Activated T-cell treated with anti-CD3 and anti-CD28 coated beads, Interleukin-2, amount 50 U/mL, for 4 hours (primary cell): ENCODE measurements around the gene USP6NL. TPM values are rescaled to one million over a fixed set of nuclear protein-coding genes. Genes with fewer than 3 reads are reported as not detected.

Experiments
- ATAC-seq, 2 donors: fragments of 200-7000 bp; cut with Tn5 transposase; one replicate each; pipeline ENCODE4 v1.10.0; 2021
- DNase-seq: peaks from one replicate; pipeline ENCODE4 v3.0.0-alpha.2; 2020
- H3K27me3 Mint-ChIP-seq: one replicate; pipeline ENCODE4 v1.8.0; 2021; ENCODE audit warnings: low read depth, mixed read lengths
- H3K36me3 Mint-ChIP-seq: one replicate; pipeline ENCODE4 v1.8.0; 2022; ENCODE audit warnings: mixed read lengths; ENCODE audit not compliant: insufficient read depth
- H3K4me1 Mint-ChIP-seq: one replicate; pipeline ENCODE4 v1.8.0; 2021; ENCODE audit warnings: low read depth, mixed read lengths
- H3K4me3 Mint-ChIP-seq: one replicate; pipeline ENCODE4 v1.8.0; 2021; ENCODE audit warnings: mild to moderate bottlenecking, moderate library complexity, mixed read lengths
- H3K9me3 Mint-ChIP-seq: one replicate; pipeline ENCODE4 v1.8.0; 2021; ENCODE audit warnings: mixed read lengths
- total RNA-seq, 3 donors: library from RNA; stranded (reverse); gene quantifications; one replicate each; pipeline ENCODE4 v1.2.1, GENCODE V29; 2021

Gene USP6NL
- total RNA-seq, 3 donors from 2014 or later = 4.7 to 5.3 (median 4.7) TPM

DNA sequence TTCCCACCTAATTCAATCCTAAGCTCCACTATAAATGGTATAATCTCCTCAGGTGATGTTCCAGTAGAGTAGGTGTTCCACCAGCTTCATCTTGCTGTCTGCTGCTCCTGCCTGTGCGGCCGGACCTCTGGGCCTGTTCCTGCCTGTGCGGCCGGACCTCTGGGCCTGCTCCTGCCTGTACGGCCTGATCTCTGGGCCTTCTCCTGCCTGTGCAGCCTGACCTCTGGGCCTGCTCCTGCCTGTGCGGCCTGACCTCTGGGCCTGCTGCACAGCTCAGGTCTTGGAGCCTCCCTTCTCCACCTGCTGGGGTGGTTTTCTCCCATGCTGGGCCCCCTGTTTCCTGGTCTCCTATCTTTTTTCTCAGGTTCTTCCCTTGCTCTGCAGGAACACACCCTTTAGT, 117.8 kb downstream of the USP6NL start:
- Mint-ChIP-seq H3K4me1 (no peaks in the 10 kb centered on the region), H3K27me3 (no peaks in the 10 kb centered on the region)
- no peak for ATAC-seq

DNA sequence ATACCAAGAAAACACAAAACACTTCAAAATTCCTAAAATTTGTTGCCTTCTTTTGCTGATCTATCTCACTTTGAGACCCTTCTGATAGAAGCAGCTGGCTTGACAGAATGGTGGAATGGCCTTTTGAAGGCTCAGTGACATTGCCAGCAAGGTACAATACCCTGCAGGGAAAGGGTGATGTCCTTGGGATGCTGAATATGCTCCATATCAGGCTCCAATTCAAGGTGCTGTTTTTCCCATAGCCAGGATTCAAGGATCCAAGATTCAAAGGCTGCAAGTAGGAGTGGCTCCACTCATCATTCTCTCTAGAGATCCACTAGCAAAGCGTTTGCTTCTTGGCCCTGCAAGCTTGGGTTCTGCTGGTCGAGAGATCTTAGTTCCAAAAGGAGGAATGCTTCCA, 120.4 kb downstream of the USP6NL start:
- Mint-ChIP-seq H3K4me3 (no peak overlapping the region), H3K9me3 (no peaks in the 10 kb centered on the region), H3K4me1 (no peaks in the 10 kb centered on the region), H3K36me3 (peaks cover 8% of the 10 kb centered on the region), H3K27me3 (no peaks in the 10 kb centered on the region)
- ATAC-seq = no peak
- DNase-seq = no peak

More for the DNA sequence above, 117.8 kb downstream of the USP6NL start:
- DNase-seq = no peak
- Mint-ChIP-seq H3K9me3 (no peaks in the 10 kb centered on the region), H3K4me3 (no peak overlapping the region), H3K36me3 (peaks cover 10% of the 10 kb centered on the region)

DNA sequence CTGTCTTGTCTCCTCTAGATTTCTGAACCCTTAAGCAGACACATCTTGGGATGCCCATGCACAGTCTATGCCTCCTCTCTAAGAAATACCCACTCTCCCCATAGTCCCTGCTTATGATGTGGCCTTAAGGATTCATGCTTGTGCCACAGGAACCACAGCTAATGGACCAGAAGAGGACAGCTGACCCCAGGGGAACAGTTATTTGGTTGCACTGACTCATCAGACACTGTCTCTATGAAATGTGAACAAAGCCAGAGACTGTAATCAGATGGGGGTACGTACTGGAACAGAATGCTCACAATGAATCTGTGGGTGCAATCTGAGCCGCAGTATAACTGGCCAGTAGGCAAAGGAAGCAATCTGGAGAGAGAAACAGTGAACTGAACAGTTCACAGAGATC, 121.9 kb downstream of the USP6NL start:
- Mint-ChIP-seq H3K9me3 (no peaks in the 10 kb centered on the region), H3K4me3 (no peak overlapping the region), H3K27me3 (no peaks in the 10 kb centered on the region), H3K4me1 (no peaks in the 10 kb centered on the region), H3K36me3 (peaks cover 4% of the 10 kb centered on the region)
- ATAC-seq (no peak), DNase-seq (no peak)

DNA sequence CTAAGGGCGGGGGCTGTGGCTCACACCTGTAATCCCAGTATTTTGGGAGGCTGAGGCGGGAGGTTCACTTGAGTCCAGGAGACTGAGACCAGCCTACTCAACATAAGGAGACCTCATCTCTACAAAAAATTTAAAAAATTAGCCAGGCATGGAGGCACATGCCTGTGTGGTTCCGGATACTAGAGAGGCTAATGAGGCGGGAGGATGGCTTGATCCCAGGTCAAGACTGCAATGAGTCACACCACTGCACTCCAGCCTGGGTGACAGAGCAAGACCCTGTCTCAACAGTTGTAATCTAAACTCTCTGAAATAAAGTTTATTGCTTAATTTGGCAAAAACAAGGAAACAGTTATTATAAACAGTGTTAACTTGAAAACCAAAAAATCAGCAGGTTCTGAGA, 123.3 kb downstream of the USP6NL start:
- ATAC-seq = no peak
- Mint-ChIP-seq H3K4me1 (no peaks in the 10 kb centered on the region), H3K36me3 (peaks cover 5% of the 10 kb centered on the region), H3K9me3 (no peaks in the 10 kb centered on the region), H3K4me3 (no peak overlapping the region), H3K27me3 (no peaks in the 10 kb centered on the region)
- DNase-seq = no peak

DNA sequence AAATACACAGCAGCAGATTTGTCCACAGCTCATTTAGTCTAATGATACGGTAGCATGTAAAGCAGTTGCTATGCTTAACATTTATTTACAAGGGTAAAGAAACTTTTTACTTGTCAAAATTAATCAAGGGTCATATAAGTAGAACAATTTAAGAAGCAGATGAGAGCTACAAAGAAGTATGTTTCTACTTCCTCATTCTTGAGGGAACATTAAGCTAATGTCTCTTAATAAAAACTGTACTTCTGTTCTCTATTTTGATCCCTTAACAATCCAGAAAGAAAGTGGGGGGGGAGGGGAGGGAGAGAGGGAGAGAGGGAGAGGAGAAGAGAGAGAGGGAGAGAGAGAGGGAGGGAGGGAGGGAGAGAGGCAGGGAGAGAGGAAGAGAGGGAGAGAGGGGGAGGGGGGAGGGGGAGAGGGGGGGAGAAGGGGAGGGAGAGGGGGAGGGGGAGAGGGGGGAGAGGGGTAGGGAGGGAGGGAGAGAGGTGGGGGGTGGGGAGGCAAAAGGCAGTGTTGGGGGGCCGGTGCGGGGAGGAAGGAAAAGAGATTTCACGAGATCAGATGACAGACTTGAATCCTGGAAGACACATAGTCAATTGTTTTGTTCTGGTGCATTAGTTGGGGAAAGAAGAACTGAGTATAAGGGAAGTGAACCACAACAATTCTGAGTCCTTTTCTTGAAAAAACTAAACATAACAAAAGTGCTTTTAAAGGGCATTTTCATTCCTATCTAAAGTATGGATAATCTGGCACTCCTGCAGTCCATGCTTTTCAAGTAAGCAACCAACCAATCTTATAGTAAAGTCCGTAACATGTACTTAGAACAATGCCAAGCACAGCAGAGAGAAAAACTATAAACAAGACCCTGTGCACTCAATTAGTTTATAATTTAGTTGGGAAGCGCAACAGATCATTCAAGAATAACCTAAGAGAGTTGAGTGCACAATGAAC, 128.0 kb downstream of the USP6NL start:
- H3K9me3 Mint-ChIP-seq = no peaks in the 10 kb centered on the region

DNA sequence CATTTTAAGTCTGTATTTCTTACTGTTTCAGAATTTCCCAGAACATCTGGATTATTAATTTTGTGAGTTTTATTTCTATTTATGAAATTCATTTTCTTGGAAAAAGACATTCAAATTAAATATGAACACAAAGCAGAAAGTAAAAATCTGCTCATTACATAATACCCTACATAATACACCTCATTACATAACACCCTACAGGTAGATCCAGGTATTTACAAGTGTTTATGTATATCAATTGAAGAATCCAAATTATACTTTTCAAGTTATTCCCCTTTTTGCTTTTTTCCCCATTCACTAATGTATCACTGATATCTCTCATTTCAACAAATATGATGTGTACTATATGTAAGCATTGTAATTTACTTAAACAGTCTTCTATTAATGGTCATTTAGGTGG, 129.1 kb downstream of the USP6NL start:
- Mint-ChIP-seq H3K9me3 (no peaks in the 10 kb centered on the region), H3K36me3 (peaks cover 9% of the 10 kb centered on the region), H3K4me1 (peaks cover 8% of the 10 kb centered on the region), H3K4me3 (no peak overlapping the region), H3K27me3 (no peaks in the 10 kb centered on the region)
- no peak for DNase-seq
- no peak for ATAC-seq

More for the DNA sequence above, 128.0 kb downstream of the USP6NL start:
- peaks cover 9% of the 10 kb centered on the region for H3K36me3 Mint-ChIP-seq
- peaks cover 8% of the 10 kb centered on the region for H3K4me1 Mint-ChIP-seq
- no peaks in the 10 kb centered on the region for H3K27me3 Mint-ChIP-seq
- H3K4me3 Mint-ChIP-seq = no peak overlapping the region
- ATAC-seq (no peak), DNase-seq (no peak)

DNA sequence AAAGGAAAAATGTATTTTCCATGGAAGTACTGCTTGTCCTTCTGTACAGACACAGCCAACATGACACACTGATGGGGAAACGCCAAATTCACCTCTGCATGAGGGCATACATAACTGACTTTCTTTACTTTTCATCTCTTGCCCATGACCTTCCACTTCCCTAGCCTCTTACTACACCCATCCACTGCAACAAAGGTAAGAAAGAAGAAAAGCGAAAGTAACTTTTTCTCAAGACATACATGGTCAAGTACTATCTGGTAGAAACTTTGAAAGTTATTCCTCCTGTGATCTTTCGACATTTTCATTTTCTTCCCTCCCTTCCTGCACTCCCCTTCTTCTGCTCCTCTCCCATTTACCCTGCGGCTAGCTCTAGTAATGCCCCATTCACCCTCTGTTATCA, 130.8 kb downstream of the USP6NL start:
- Mint-ChIP-seq H3K36me3 (peaks cover 11% of the 10 kb centered on the region), H3K4me3 (no peak overlapping the region), H3K9me3 (no peaks in the 10 kb centered on the region), H3K27me3 (no peaks in the 10 kb centered on the region), H3K4me1 (peaks cover 8% of the 10 kb centered on the region)
- no peak for DNase-seq
- ATAC-seq = no peak

DNA sequence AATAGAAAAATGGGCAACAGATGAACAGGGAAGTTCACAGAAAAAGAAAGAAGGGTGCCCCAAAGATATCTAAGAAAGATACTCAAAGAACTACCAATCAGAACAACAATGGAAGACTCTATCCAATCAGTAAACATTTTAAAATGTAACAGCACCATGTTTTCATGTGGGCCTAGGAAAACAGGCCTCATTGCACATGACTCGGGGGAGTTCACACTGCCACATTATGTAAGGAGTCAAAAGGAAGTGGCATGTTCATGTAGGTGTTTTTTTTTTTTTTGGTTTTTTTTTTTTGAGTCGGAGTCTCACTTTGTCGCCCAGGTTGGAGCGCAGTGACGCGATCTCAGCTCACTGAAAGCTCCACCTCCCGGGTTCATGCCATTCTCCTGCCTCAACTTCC, 132.2 kb downstream of the USP6NL start:
- Mint-ChIP-seq H3K27me3 (no peaks in the 10 kb centered on the region), H3K4me3 (no peak overlapping the region), H3K4me1 (peaks cover 8% of the 10 kb centered on the region), H3K9me3 (no peaks in the 10 kb centered on the region), H3K36me3 (peaks cover 8% of the 10 kb centered on the region)
- DNase-seq (no peak), ATAC-seq (no peak)

DNA sequence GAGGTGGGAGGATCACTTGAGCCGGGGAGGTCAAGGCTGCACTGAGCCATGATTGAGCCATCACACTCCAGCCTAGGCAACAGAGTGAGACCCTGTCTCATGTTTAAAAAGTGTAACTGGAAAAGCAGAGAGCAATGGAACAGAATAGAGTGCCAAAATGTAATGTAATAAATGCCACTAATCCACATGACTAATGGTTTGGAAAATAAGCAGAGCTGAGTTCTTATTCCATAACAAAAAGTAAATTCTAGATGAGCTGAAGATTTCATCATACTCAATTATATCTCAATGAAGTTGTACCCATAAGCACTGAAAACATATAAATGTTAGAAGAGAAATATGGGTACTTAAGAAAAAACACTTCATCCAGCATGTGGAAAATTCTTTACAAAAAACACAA, 132.6 kb downstream of the USP6NL start:
- no peaks in the 10 kb centered on the region for H3K9me3 Mint-ChIP-seq
- DNase-seq (no peak), ATAC-seq (no peak)
- H3K4me3 Mint-ChIP-seq = no peak overlapping the region
- H3K36me3 Mint-ChIP-seq = peaks cover 8% of the 10 kb centered on the region
- H3K4me1 Mint-ChIP-seq = peaks cover 8% of the 10 kb centered on the region
- H3K27me3 Mint-ChIP-seq = no peaks in the 10 kb centered on the region

DNA sequence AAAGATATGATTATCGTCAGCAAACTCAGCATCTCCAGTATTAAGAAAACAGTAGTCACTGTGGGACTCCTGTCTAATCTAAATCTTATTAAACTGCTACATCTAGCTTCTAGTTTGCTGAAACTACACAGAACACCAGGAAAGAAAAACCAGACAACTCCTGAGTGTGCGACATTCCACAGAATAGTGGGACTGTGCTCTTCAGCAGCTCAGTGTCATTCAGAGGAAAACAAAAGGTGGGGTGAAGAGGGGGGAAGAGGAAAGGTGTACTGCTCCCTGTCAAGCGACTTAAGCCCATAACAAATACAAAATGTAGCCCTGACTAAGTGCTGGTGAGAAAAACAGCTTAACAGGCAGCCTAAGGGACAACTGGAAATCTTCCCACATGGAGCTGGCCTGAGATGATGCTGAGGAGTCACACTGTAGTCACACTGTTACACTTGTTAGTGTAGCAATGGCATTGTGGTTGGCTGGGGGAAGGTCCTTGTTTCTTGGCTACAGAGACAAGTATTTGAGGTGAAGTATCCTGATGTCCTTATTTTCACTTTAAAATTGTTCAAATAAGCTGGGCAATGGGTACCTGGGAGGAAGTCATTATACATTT, 135.5 kb downstream of the USP6NL start:
- H3K36me3 Mint-ChIP-seq = peaks cover 6% of the 10 kb centered on the region
- no peak for DNase-seq
- ATAC-seq = no peak
- no peaks in the 10 kb centered on the region for H3K27me3 Mint-ChIP-seq
- H3K4me3 Mint-ChIP-seq = no peak overlapping the region
- no peaks in the 10 kb centered on the region for H3K9me3 Mint-ChIP-seq
- H3K4me1 Mint-ChIP-seq = peaks cover 10% of the 10 kb centered on the region

DNA sequence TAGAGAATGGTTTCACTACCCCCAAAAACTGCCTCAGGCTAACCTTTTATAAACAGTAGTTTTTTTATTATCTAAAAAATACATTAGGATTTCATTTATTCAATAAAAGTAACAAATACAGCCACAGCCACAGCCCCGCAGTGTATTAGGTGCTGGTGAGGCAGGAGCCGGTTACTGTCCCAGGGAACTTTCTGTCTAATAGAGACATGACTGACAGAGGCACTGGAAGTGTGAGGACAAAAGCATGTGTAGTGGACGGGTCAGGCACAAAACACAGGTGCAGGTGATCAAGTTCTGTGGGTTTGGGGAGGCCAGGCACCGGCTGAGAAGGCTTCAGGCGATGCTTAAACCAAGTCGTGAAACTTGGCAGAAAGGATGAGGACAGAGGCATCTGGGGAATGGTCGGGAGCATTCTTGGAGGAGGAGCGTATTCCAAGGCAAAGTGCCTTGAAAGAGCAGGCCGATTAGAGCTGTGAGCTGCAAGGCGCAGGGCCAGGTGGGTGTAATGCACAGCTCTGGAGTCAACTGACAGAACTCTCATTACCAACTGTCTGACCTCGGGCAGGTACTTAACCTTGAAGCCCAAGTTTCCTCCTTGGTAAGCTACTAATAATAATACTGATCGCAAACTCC, 138.2 kb downstream of the USP6NL start:
- no peak for DNase-seq
- peaks cover 2% of the 10 kb centered on the region for H3K4me1 Mint-ChIP-seq

DNA sequence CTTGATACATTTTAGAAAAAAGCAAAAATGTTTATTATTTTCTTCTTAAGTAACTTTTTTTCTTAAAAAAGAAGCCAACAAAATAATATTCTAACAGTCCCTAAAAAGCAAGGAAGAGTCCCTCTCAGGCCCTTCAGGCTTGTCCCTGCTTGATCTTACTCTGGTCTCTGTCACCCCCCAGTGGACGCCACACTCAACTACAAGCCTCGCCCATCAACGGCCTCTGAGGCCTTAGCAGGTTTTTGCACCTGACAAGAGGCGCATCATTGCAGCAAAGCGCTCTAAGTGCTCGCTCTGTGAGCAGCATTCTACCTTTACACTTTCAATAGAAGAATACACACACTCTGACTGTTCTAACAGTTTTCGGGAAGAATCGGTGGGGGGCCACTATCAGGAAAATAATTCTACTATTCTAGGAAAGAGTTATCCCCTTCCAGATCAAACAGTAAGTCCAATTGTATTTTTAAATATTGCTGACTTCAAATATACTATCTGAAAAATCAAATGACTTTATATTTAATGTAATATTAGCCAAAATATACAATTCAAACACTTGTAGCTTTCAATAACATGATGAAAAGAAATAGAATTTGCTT, 139.2 kb downstream of the USP6NL start:
- DNase-seq (peak; percentile 68), ATAC-seq (peak; percentile 77 to 86)
- H3K4me3 Mint-ChIP-seq = no peak overlapping the region
- H3K9me3 Mint-ChIP-seq = no peaks in the 10 kb centered on the region
- H3K36me3 Mint-ChIP-seq = peaks cover 4% of the 10 kb centered on the region
- no peaks in the 10 kb centered on the region for H3K27me3 Mint-ChIP-seq
- peaks cover 2% of the 10 kb centered on the region for H3K4me1 Mint-ChIP-seq

More for the DNA sequence above, 138.2 kb downstream of the USP6NL start:
- Mint-ChIP-seq H3K4me3 (no peak overlapping the region), H3K27me3 (no peaks in the 10 kb centered on the region), H3K36me3 (peaks cover 4% of the 10 kb centered on the region), H3K9me3 (no peaks in the 10 kb centered on the region)
- no peak for ATAC-seq

DNA sequence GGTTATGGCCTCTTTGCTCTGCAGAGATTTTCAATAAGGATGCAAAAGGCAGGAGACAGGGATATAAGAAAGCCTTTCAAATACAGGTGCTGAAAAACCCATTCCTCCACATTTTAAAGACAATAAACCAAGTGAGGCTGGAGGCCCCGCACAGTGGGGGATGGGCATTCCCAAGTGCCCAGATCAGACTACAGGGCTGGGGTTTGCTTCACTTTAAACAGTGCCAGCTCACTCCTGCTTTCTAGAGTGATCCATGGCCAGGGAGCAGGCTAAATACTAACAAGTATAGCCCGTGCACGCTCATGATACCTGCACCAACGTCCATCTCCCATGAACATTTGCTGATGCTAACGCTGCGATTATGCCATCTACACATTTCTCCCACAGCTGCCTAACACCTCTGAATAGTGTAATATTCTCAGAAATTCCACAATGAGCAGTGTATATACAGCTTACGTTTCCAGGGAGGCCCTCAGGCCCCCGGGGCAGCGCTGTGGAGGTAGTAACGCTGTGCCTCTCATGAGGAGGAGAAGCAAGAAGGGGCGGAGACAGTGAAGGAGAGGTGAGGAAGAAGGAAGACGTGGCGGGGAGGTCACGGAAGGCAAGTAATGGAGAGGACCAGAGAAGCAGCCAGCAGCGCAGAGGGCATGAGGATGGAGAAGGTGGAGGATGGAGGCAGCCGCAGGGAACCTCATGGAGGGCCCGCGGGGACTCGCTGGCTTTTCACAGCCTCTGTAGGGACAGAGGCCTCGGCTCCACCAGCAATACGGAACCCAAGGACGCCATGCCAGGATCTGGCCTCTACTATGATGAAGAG, 141.7 kb downstream of the USP6NL start:
- H3K27me3 Mint-ChIP-seq = no peaks in the 10 kb centered on the region
- ATAC-seq = no peak
- peaks cover 2% of the 10 kb centered on the region for H3K36me3 Mint-ChIP-seq
- H3K9me3 Mint-ChIP-seq = no peaks in the 10 kb centered on the region
- peaks cover 2% of the 10 kb centered on the region for H3K4me1 Mint-ChIP-seq
- no peak for DNase-seq
- H3K4me3 Mint-ChIP-seq = no peak overlapping the region
